SW480 (cell line): ENCODE measurements around the gene GABRR3.

Source experiments
- DNase-seq: peaks from one replicate; pipeline ENCODE4 v3.0.0-alpha.2; 2016; ENCODE audit warnings: low spot score

GABRR3 gene

DNA sequence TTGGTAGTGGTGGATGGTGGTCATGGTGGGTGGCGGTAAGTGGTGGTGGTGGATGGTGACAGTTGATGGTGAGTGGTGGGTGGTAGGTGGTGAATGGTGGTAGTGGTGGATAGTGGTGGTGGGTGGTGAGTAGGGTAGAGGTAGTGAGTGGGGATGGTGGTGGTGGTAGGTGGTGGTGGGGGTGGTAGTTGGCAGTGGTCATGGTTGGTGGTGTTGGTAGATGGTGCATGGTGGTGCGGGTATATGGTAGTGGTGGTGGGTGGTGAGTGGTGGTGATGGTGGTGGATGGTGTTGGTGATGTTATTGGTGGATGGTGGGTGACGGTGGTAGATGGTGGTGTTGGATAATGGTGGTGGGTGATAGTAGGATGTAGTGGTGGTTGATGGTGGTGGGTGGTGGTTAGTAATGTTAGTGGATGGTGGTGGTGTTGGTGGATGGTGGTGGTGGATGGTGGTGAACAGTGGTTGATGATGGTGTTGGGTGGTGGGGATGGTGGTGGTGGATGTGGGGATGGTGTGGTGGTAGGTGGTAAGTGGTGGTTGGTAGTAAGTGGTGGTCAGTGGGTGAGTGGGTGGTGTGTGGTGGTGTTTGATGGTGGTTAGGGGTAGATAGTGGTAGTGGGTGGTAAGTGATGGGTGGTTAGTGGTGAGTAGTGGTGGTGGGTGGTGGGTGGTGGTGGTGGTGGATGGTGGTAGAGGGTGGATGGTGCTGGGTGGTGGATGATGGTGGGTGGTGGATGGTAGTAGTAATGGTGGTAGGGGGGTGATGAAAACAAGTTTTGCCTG, 46.1 kb downstream of the GABRR3 start:
- no peak for DNase-seq

DNA sequence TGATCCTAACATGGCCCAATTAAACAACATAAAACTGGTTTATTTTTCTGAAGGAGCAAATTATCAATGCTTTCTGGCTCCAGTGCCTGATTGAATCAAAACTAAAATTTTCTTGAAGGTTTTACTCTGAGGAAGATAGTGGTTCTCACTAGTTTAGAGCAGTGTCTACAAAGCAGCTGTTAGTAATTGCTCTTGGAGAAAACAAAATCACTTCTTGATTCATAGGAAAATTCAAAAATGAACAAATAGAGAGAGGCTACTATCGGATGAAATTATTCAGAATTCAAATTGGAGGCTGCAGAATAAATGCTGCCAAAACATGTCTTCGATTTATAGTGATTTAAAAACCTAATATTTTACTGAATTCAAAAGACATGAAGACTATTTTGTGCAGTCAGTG, 47.8 kb downstream of the GABRR3 start:
- DNase-seq, result no peak

DNA sequence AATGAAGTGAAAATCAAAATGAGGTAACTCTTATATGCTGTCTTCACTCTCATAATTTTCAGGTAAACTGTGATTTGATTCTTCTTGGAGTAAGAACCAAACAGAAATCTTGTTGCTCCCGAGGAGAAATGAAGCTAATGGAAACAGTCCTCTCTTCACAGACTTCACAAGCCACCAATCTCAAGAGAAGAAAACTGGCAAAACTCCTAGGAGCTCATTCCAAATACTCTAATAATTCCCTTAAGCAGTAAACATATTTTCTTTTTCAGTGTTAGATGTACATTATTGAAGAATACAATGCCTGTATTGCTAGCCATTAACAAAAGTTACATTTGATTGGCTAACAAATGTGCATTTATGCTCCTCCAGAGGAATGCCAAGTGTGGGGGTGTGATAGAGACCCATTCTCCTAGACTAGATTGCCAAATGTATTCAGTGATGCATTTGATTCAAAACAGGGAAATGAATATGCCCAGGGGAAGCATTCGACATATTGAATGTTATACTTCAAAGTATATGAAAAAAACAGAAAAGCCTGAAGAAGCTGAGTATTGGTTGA, 51.1 kb downstream of the GABRR3 start:
- no peak for DNase-seq

DNA sequence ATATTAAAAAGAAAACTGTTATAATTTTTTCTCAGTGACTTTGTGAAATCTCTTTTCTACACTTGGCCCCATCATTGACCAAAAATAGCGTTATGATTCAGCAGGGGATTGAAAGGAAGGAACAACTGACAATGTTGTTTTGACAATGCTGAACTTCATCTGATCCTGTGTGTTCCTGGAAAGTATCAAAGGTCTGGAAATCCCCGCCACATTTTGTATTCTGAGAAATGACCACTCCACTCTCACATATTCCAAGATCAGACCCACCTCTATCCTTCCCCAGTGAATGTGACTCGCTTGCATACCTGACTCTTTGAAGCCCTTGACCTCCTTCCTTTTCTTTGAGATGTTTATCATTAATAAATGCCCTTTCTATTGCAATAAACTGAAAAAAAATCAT, 53.2 kb downstream of the GABRR3 start:
- DNase-seq, result no peak

DNA sequence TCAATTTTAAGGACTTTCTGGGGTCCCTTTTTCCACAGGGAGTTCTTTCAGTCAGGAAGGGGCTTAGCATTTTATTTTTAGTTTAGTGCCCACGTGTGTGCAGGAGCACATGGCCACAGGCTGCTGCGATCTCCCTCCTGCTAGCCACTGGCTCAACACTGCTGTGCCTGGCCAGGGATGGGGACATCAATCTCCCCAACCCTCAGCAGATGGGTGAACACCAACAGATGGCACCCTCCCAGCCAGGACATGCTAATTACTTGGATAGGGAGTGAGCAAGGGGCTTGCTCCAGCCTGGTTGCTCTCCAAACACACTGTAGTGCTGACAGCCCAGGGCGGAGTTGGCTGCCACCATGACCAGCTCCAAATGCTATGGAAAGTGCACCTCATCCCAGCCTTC, 55.5 kb downstream of the GABRR3 start:
- no peak for DNase-seq

DNA sequence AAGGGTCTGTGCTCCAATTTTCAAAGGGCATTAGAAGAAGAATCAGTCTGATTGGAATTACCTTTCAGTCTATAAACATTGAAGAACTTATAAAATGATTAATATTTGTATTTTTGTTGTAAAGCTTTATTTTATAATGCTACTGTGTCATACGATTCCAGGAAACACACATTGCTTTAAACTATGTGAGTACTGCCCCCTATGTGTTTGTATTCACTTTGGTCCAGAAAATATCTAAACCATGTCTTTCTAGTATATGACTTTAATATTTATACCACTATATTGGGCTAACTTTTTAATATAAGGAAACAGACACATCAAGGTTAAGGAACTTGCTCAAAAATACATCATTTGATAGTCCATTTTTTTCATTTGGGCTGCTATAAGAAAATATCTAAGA, 59.6 kb downstream of the GABRR3 start:
- no peak for DNase-seq

DNA sequence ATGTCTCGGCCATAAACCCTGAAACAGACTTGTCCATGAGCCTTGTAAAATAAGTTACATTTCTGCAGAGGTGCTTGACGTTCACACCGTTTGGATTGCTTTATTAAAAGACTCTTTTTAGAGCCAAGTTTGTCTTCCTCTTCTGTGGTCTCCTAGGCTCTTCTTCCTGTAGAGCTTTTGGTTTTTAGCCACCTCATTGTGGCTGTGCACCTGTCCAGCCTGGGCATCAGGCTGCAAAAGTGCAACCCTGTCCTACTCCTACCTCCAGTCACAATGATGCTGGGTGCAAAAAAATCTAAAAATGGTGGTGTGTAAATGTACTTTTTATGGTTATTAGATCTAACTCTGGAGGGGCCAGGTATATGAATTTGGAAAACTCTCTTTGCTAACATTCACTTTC, 60.1 kb downstream of the GABRR3 start:
- DNase-seq, result no peak

DNA sequence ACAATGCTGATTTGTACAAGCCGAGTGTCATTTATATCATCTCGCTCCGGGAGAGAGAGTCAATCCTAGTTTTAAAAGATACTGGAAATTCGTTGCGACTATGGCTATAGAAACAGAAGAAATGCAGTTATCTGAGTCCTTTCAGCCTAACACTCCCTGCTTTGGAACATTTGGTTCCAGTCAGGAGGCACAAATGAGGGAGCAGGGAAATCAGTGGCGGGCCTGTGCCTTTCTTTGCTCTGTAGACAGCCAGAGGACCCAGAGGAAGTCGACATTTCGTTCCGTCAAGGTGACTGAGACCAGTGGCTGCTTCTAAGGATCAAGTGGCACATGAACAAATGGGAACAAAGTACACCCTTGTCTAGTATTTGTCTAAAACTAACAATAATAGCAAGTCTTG, 62.1 kb downstream of the GABRR3 start:
- DNase-seq, result no peak

DNA sequence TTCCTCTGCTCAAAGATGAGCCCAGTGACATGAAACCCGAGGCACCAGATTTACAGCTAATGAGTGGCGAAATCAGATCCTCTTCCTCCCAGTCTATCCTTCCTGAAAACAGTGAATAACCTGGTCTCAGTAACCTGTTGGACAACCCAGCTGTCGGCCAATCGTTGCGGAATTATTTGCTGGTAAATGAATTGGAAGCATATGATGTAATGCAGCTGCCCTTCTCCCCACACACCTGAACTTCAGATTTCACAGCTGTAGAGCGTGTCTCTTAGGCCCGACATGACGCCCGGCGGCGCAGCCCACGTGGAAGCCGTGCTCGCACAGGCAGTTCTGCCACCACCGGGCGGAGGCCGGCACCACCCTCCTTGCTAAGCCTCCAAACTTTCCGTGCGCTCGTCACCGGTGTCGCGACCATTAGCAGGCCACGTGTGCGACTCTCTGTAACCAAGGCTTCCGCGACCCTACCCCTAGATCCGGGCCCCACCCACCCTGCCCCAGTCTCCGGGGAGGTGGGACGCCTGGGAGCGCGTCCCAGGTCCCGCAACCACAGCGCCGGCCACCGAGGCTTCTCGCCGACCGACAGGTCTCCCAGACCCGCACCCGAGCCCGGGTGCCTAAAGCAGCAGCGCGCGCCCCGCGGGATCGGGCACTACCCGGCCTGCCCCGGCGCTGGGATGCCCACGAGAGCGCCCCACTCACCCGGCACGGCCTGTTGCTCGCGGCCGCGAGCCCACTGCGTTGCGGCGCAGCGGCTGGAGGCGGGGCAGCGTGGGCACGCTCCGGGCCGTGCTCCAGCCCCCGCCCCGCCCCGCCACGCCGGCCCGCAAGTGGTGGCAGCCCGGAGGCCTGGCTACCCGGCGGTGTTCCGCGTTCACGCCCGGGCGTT, 63.2 kb downstream of the GABRR3 start, which contains the start of gene RIOX2:
TSS of gene RIOX2 (minus strand) at position 753 of the 889 bp plus-strand sequence. CDS start 4,838 bp downstream, outside the sequence.
- peak; percentile 72 for DNase-seq

DNA sequence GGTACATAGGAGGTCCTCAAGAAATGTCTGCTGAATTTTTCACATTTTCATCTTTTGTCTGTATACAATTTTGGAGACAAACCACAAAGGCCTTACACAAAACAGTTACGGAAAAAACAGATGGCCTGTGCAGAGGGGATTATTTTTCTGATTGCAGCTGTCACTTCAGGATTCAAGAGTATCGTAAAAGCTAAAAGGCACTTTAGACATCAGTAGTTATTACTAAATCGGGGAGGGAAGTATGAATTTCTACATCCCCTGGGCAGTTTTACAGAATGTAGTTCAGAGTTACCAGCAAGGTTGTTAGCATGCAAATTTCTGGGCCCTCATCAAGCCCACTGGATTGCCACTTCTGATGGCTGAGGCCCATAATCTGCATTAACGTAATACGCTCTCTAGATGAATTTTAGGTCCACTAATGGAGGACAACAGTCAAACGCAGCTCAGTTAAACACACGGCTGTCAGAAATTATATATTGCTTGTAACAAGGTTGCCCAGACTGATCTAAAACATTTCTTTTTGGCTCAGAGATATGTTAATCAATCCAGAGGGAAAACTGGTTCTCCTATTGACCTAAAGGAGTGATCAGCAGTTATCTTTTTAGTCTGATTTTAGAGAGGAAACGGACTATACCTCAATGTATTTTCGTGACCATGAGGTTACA, 64.0 kb downstream of the GABRR3 start:
- no peak for DNase-seq

DNA sequence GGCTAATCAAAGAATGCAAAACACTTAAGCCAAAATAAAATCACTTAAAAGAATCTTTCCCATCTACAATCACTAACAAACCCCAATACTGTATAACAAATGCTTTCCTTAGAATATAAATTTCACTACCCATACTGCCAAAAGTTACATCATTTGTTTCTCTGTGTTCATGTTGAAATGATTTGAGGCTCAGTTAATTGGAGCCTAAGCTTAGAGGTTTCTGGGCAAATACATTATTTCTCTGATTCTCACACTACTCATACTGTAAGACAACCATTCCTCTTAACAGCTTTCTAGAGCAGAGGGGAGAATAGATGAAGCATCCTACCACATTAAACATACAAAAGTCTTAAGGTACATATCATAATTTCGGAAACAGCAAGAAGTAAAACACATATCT, 65.0 kb downstream of the GABRR3 start:
- no peak for DNase-seq

DNA sequence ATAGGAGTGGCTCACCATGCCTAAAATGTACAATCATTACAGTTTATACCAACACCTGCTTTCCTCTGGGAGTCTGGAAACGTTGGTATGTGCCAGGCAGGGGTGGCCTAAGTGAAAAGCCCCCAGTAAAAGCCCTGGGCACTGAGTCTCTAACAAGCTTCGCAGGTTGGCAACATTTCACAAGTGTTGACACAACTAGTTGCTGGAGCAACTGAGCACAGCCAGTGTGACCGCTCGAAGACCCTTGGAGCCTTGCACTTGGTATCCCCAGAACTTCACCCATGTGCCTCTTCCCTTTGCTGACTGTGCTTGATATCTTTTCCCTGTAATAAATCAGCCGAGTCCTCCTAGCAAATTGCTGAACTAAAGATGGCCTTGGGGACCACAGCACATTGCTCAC, 65.6 kb downstream of the GABRR3 start:
- no peak for DNase-seq

DNA sequence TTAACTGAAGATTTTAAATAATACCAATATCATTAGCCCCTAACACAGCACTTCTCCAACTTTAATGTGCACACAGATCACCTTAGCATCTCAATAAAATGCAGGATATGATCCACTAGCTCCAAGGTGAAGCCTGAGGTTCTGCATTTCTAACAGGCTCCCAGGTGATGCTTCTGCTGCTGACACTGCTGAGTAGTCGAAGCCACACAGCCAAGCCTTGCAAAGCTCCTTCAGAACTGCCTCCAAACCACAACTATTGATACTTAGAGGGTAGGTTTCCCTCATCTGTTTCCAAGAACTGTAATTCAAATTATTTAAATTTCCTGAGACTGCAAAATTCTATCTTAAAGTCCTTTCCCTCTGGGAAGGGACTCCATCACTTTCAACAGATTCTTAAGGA, 66.7 kb downstream of the GABRR3 start:
- no peak for DNase-seq

DNA sequence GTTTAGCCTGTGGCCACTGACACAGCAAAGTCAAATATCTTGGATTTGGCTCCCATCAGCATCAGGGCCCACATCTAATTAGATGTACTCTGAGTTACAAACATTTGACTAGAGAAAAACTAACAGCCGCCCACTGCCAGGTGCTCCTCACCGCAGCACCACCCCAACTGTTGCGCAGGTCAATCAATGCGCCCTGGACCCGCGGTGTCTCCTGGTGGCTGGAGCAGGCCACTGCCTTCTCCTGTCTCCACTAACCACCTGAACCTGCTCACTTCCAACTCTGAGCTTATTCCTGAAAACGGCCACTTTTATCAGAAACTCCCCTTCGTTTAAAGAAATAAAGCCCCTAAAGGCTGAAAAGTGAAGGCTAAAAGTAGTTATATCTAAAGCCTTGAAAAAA, 67.1 kb downstream of the GABRR3 start:
- no peak for DNase-seq

DNA sequence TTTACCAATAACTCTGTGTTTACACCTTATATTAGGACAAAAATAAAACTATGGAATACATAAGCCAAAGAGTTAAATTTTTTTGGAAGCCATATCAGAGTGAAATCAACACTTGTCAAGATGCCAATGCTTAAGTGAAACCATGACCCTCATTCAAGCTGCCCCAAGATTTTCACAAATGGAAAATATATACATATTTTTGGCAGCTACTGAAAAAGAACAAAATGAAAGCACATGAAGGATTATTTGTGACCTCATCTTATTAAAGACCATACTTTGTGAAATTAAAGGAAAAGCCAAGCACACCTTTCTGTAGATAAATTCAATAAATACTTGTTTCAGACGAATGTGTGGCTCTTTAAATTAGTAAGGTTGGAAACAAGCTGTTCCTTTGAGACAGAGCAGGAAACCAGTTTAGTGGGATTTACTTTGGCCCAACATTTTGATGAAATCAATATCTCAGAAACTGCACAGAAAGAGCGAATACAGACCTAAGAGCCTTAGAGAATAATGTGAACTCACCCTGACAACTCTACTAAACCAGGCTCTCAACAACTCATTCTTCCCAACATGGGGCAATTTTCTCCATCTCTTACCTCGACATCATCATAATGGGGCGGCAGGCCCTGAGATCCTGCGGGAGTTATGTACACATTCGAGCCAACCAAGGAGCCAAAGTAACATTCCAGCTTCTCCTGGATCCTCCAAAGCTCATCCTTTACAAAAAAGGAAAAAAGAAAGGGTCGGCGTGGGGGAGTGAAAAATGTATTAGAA, 73.9 kb downstream of the GABRR3 start:
- no peak for DNase-seq

DNA sequence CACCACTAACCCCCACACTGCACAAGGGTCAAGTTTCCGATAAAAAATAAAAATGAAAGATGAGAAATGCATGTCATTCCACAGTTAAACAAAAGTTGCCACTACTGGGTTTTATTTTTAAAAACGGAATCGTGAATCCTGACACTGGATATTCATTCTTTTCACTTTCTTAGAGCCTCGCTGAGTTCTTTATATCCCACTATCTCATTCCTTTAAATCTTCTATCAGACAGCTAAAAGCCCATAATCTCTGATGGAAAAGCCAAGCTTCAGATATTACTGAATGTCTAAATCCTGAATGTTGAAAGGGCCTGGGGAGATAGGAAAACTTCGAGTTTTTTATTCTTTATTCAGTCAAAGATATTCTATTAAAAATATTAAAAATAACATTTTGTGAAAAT, 74.6 kb downstream of the GABRR3 start:
- DNase-seq, result no peak

DNA sequence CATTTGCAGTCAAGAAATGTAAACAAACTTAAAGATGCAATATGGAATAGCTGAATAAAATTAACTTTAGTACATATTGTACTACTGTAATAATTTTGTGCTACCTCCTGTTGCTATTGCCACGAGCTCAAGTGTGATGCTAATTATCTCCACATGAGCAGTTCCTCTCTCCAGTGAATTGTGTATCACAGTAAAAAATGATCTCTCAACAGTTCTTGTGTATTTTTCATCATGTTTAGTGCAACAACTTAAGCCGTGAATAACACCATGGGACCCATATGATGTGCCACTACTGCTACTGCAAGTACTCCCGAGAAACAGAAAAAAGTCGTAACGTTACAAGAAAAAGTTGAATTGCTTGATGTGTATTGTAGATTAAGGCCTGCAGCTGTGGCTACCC, 75.2 kb downstream of the GABRR3 start:
- DNase-seq, result no peak

DNA sequence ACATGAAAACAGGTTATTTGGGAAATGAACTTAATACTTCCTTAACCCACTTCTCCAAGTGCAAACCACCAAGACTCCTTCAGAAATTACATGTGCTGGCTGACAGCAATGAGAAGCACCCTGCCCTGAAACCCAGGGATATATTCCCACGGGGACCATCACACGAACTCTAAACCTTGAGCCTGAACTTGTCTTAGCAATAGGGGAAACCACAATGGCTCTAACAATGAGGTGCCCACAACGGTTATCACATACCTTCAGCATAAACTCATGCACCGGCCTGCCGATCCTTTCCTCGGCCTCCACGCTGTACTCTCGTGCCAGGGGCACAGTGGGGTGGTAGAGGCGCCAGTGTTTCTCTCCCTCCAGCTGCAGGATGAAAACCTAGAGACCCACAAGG, 76.3 kb downstream of the GABRR3 start:
- DNase-seq, result no peak

DNA sequence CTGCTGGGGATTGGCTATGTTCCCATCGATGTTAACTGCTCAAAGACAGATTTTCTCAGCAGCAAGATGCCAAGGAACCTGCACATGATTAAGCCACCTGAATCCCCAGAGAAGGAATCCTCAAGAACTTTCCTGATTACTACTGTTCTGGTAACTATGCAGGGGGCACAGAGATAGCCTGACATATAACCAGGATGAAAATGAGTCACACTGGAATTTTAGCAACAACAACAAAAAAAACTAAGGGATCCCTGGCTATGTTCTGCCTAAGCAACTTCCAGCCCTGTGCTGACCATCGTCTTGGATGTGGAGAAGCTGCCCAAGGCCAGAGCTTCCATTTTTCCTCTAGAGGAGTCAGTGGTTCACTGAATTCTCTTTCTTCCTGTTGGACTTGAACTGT, 76.7 kb downstream of the GABRR3 start:
- DNase-seq, result no peak

DNA sequence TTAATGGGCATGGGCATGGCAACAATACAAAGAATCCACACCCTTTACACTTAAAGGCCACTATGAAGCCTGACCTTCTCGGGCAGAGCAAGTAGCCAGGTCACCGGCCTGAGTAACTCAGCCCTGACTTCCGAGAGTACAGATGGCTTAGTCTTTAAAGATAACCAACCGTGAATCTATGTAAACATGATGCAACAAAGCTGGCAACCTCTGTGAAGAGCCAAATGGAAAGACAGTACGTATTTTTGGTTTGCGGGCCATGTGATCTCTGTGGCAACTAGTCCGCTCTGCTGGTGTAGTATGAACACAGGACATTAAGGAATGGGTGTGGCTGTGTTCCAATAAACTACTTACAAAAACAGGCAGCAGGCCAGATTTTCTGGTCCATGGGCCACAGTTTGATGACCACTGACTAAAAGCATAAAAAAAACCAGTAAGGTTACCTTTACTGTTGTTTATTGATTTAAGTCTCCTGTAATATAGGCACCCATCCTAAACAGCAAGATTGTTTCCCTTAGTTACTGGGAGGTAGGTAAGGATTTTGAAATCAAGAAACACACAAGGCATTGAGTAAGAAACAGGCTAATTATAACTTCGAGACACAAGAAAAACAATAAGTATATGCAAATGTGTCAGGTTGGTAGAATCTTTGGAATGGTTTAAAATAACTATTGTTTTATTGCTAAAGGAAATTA, 77.4 kb downstream of the GABRR3 start:
- DNase-seq, result no peak

DNA sequence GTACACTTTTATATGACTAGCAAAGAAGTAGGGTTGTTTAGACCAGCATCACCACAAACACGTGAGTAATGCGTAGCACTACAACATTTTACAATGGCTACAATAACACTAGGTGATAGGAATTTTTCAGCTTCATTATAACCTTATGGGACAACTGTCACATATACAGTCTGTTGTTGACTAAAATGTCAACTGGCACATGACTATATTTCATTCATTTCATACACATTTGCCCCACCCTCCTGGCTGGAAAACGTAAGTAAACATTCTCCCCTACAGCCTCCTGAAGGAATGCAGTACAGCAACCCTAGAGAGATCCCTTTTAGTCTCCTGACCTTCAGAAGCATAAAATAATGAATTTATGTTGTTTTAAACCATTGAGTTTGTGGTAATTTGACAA, 79.1 kb downstream of the GABRR3 start:
- no peak for DNase-seq
